Common myeloid progenitor, CD34-positive (primary cell): ENCODE results near the gene GPATCH2.
"Not testable (repeated sequence)": the region's sequence is repeated elsewhere in the genome, so short reads cannot be mapped to it uniquely, and the experiment has no call there.

Experiments
- CTCF ChIA-PET: fragments of 350-600 bp; sonication (Branson Sonifier 250); formaldehyde crosslinking; loops from one replicate; lab custom pipeline; 2021; ENCODE audit warnings: antibody characterized with exemption; lab: Charles Lee
- POLR2A ChIA-PET: fragments of 350-600 bp; sonication (Branson Sonifier 250); formaldehyde crosslinking; loops from one replicate; lab custom pipeline; 2021; ENCODE audit warnings: antibody characterized with exemption; lab: Charles Lee
- DNase-seq, 3 donors: peaks; one replicate each; pipeline versions ENCODE4 v3.0.0 to v3.0.0-alpha.2; 2013
- H3K27ac ChIP-seq, 2 experiments: 1 replicate in 1 of 2; 2 replicates in 1 of 2; pipeline ENCODE4 v1.7.0; 2013; ENCODE audit warnings: inconsistent platforms in 2 of 2, low read length in 2 of 2, mild to moderate bottlenecking in 2 of 2, low read depth in 1 of 2, moderate library complexity in 1 of 2; ENCODE audit not compliant: severe bottlenecking in 2 of 2, insufficient read depth in 1 of 2, poor library complexity in 1 of 2
- H3K27me3 ChIP-seq, 5 experiments: replicated peaks in 2 of 5; 1 replicate in 3 of 5; 2 replicates in 2 of 5; pipeline versions ENCODE4 v1.6.1 to v1.7.0; 2013; ENCODE audit warnings: low read length in 4 of 5, mild to moderate bottlenecking in 2 of 5, moderate library complexity in 2 of 5, inconsistent platforms in 1 of 5; ENCODE audit not compliant: insufficient read depth in 5 of 5, control insufficient read depth in 4 of 5
- H3K36me3 ChIP-seq, 4 experiments: 1 replicate in 2 of 4; 2 replicates in 2 of 4; pipeline versions ENCODE4 v1.6.1 to v1.7.0; 2013; ENCODE audit warnings: low read length in 3 of 4, control low read depth in 1 of 4, mild to moderate bottlenecking in 1 of 4; ENCODE audit not compliant: control insufficient read depth in 4 of 4, insufficient read depth in 4 of 4
- H3K4me1 ChIP-seq, 4 experiments: 1 replicate in 3 of 4; 2 replicates in 1 of 4; pipeline versions ENCODE4 v1.6.1 to v1.7.1; 2013; ENCODE audit warnings: low read length in 3 of 4, mild to moderate bottlenecking in 3 of 4, control low read depth in 1 of 4, inconsistent platforms in 1 of 4, moderate library complexity in 1 of 4; ENCODE audit not compliant: control insufficient read depth in 4 of 4, insufficient read depth in 4 of 4; ENCODE audit errors: control extremely low read depth in 1 of 4
- H3K4me3 ChIP-seq, 7 experiments: 1 replicate in 4 of 7; 2 replicates in 3 of 7; pipeline versions ENCODE4 v1.5.1 to v1.7.0; 2013; ENCODE audit warnings: mild to moderate bottlenecking in 7 of 7, low read length in 6 of 7, moderate library complexity in 6 of 7, inconsistent platforms in 2 of 7, low read depth in 2 of 7, control low read depth in 1 of 7; ENCODE audit not compliant: insufficient read depth in 4 of 7, control insufficient read depth in 1 of 7; ENCODE audit errors: extremely low read depth in 1 of 7
- H3K9me3 ChIP-seq, 5 experiments: 1 replicate in 4 of 5; 2 replicates in 1 of 5; pipeline versions ENCODE4 v1.6.1 to v1.7.1; 2013; ENCODE audit warnings: low read length in 4 of 5, mild to moderate bottlenecking in 2 of 5, inconsistent platforms in 1 of 5, low read depth in 1 of 5, moderate library complexity in 1 of 5; ENCODE audit not compliant: control insufficient read depth in 4 of 5, insufficient read depth in 2 of 5; ENCODE audit errors: control extremely low read depth in 1 of 5
- WGBS: methylation state at CpG from one replicate; pipeline ENCODE4 v1.1.5; 2013; ENCODE audit not compliant: insufficient coverage; 5-methylcytosine and 5-hydroxymethylcytosine counted together

GPATCH2 gene

GRCh38 chr1:217585577-217585976 is 45.3 kb downstream of the GPATCH2 start:
- H3K4me1 ChIP-seq = no peaks in the 10 kb centered on the region
- H3K4me3 ChIP-seq = no peak overlapping the region
- WGBS = no CpG with 5 or more reads among the region's 2 CpGs
- H3K9me3 ChIP-seq = no peaks in the 10 kb centered on the region
- ChIA-PET POLR2A (no interaction called here), CTCF (no interaction called here)
- H3K36me3 ChIP-seq = peaks cover 0 to 4% (median 0%) of the 10 kb centered on the region in 4 experiments
- no peak overlapping the region for H3K27ac ChIP-seq
- DNase-seq = no peak
- H3K27me3 ChIP-seq = no peaks in the 10 kb centered on the region

- H3K36me3 ChIP-seq, POLR2A ChIA-PET, CTCF ChIA-PET, H3K27me3 ChIP-seq, H3K4me1 ChIP-seq, H3K9me3 ChIP-seq, H3K27ac ChIP-seq, DNase-seq, H3K4me3 ChIP-seq: not testable (repeated sequence)
- 100% methylated on average over 1 of the region's 5 CpGs for whole genome bisulfite sequencing
Measured at GRCh38 chr1:217584286-217584811, 46.5 kb downstream of the GPATCH2 start.

DNA sequence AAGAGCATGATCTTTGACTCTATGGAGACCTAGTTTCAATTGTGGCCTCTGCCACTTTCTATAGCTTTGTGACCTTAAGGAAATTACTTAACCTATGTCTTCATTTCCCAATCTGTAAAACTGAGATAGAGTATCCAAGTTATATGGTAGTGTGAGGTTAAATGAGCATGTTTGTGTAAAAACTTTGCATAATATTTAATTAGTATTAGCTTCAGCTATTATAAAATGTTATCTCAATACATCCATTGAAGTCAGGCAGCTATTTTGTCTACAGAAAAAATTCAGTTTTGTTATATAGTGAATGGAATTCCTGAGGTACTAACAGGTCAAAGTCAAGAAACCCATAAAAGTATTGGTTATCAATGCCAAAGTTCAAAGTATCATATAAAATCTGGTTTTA is 53.6 kb downstream of the GPATCH2 start:
- no peak for DNase-seq
- POLR2A ChIA-PET = no interaction called here
- H3K4me1 ChIP-seq = no peaks in the 10 kb centered on the region
- no peak overlapping the region for H3K27ac ChIP-seq
- no peaks in the 10 kb centered on the region for H3K27me3 ChIP-seq
- no peaks in the 10 kb centered on the region for H3K36me3 ChIP-seq
- CTCF ChIA-PET = no interaction called here
- no peaks in the 10 kb centered on the region for H3K9me3 ChIP-seq
- no peak overlapping the region for H3K4me3 ChIP-seq

- Histone ChIP-seq H3K27ac (no peak overlapping the region), H3K27me3 (no peaks in the 10 kb centered on the region), H3K4me3 (no peak overlapping the region), H3K36me3 (no peaks in the 10 kb centered on the region), H3K4me1 (no peaks in the 10 kb centered on the region), H3K9me3 (no peaks in the 10 kb centered on the region)
- DNase-seq = no peak
- POLR2A ChIA-PET = no interaction called here
- 100% methylated on average over 2 of the region's 6 CpGs for WGBS
- CTCF ChIA-PET = no interaction called here
Measured at GRCh38 chr1:217574265-217574949, 56.5 kb downstream of the GPATCH2 start.

DNA sequence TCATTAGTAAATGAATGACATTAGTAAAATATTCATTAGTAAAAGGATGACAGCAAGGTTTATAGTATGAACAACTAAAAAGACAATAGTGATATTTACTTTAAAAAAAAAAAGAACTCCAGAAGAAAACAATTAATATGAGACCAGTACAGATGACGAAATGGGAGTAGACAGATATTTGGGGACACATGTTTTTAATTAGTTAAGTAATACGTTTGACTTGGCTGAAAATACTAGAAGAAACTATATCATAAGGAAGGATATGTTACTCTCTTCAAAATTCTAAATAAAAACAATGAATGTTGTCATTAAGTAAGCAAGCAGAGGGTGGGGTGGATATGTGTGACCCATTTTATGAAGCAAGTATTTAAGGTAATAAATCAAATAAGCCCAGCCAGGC is 61.9 kb downstream of the GPATCH2 start:
- Histone ChIP-seq H3K4me1 (no peaks in the 10 kb centered on the region), H3K36me3 (no peaks in the 10 kb centered on the region), H3K27ac (no peak overlapping the region), H3K4me3 (no peak overlapping the region), H3K9me3 (no peaks in the 10 kb centered on the region), H3K27me3 (no peaks in the 10 kb centered on the region)
- CTCF ChIA-PET = no interaction called here
- WGBS = no CpG with 5 or more reads among the region's 2 CpGs
- POLR2A ChIA-PET = no interaction called here
- DNase-seq = no peak

- CTCF ChIA-PET = no interaction called here
- POLR2A ChIA-PET = no interaction called here
- Histone ChIP-seq H3K27ac (no peak overlapping the region), H3K27me3 (no peaks in the 10 kb centered on the region), H3K36me3 (no peaks in the 10 kb centered on the region), H3K4me3 (no peak overlapping the region), H3K4me1 (no peaks in the 10 kb centered on the region), H3K9me3 (no peaks in the 10 kb centered on the region)
- 100% methylated on average over 1 of the region's 4 CpGs for WGBS
- DNase-seq = no peak
Measured at GRCh38 chr1:217568200-217568599, 62.7 kb downstream of the GPATCH2 start.

DNA sequence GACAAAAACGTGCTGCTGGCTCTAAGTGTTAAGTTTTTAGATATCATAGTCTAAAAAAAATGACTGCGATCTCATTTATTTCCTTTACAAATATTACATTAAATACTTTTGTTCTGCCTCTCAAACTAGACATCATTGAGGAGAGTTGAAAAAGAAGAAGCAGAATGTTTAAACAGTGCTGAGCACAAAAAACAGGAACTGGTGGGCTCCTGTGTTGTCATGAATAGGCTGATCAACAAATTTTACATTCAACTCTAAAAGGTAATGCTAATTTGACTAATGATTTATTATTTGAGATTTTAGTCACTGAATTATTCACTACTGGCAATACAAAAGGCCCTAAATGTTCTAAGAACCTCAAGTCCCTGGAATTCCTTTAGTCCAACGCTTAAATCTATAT is 66.1 kb downstream of the GPATCH2 start:
- Histone ChIP-seq H3K27me3 (no peaks in the 10 kb centered on the region), H3K27ac (no peak overlapping the region), H3K36me3 (no peaks in the 10 kb centered on the region), H3K4me1 (no peaks in the 10 kb centered on the region), H3K4me3 (no peak overlapping the region), H3K9me3 (no peaks in the 10 kb centered on the region)
- CTCF ChIA-PET = no interaction called here
- POLR2A ChIA-PET = no interaction called here
- no CpG with 5 or more reads among the region's 3 CpGs for WGBS
- DNase-seq = peak in 2 of 3 donors; percentile 29 to 30
